ENCODE data around the gene RET. TPM values are rescaled to one million over a fixed set of nuclear protein-coding genes. Genes with fewer than 3 reads are reported as not detected.

Gene RET
- polyA plus RNA-seq, 3 donors: 0.08 to 0.39 (median 0.14) TPM

GRCh38 chr10:43116596-43116995 is 39.7 kb downstream of the RET start:
- H3K36me3 ChIP-seq (replicated peaks in 1 of 2; ENCODE audit: control insufficient read depth in 1 of 2, insufficient read depth in 2 of 2, low read length in 2 of 2): no peaks in the 10 kb centered on the region
- no peak overlapping the region for H3K4me2 ChIP-seq (replicated peaks; ENCODE audit: extremely low read depth, low read length, poor library complexity, severe bottlenecking)
- no peak overlapping the region for H2AFZ ChIP-seq (ENCODE audit: insufficient read depth, low read depth, low read length, poor library complexity, severe bottlenecking)
- peaks cover 19 to 35% of the 10 kb centered on the region in 2 donors for H3K4me1 ChIP-seq (ENCODE audit: control insufficient read depth in 1 of 2, insufficient read depth in 2 of 2, low read length in 2 of 2)
- H3K9me3 ChIP-seq (replicated peaks in 1 of 2; ENCODE audit: control insufficient read depth in 1 of 2, insufficient read depth in 1 of 2, low read length in 2 of 2): no peaks in the 10 kb centered on the region
- no peaks in the 10 kb centered on the region for H4K20me1 ChIP-seq (ENCODE audit: insufficient read depth, low read length)
- WGBS (ENCODE audit: insufficient coverage): 91% methylated on average over 9 of the region's 10 CpGs
- peaks cover 0 to 2% (median 0%) of the 10 kb centered on the region in 7 donors for H3K9me3 Mint-ChIP-seq
- no peak overlapping the region for H3K4me3 ChIP-seq (replicated peaks in 1 of 3; ENCODE audit: low read depth in 2 of 3, low read length in 3 of 3)
- no peak overlapping the region for H3K4me3 Mint-ChIP-seq
- peaks cover 1 to 7% (median 2%) of the 10 kb centered on the region in 3 donors for H3K27me3 Mint-ChIP-seq (ENCODE audit: low read depth in 3 of 3)
- no peak overlapping the region for H3K27ac ChIP-seq (ENCODE audit: low read depth in 1 of 2, low read length in 2 of 2)
- intact Hi-C loops (cut with micrococcal nuclease): no loop called here
- peak overlapping the region in 1 of 7 donors; percentile 41 for H3K27ac Mint-ChIP-seq
- no peaks in the 10 kb centered on the region for H3K36me3 Mint-ChIP-seq
- DNase-seq: no peak
- no peak overlapping the region for H3K9ac ChIP-seq (ENCODE audit: insufficient read depth, low read length, poor library complexity, severe bottlenecking)
- no peak for TF ChIP-seq CTCF (IDR thresholded peaks at IDR 0.05)
- H3K4me1 Mint-ChIP-seq: peaks cover 31% of the 10 kb centered on the region
- H3K79me2 ChIP-seq (ENCODE audit: insufficient read depth, low read length): no peaks in the 10 kb centered on the region
- H3K27me3 ChIP-seq (ENCODE audit: control insufficient read depth in 2 of 2, insufficient read depth in 2 of 2, low read length in 2 of 2): no peaks in the 10 kb centered on the region

- H3K9ac ChIP-seq (ENCODE audit: insufficient read depth, low read length, poor library complexity, severe bottlenecking): no peak overlapping the region
- H3K4me2 ChIP-seq (replicated peaks; ENCODE audit: extremely low read depth, low read length, poor library complexity, severe bottlenecking): no peak overlapping the region
- 94% methylated on average over 6 of the region's 9 CpGs for WGBS (ENCODE audit: insufficient coverage)
- no peak for TF ChIP-seq CTCF (IDR thresholded peaks at IDR 0.05)
- H3K4me3 ChIP-seq (replicated peaks in 1 of 3; ENCODE audit: low read depth in 2 of 3, low read length in 3 of 3): no peak overlapping the region
- Mint-ChIP-seq H3K36me3 (no peaks in the 10 kb centered on the region), H3K4me3 (no peak overlapping the region), H3K27me3 (ENCODE audit: low read depth in 3 of 3) (peaks cover 1 to 7% (median 2%) of the 10 kb centered on the region in 3 donors), H3K9me3 (peaks cover 0 to 2% (median 0%) of the 10 kb centered on the region in 7 donors), H3K4me1 (peaks cover 37% of the 10 kb centered on the region), H3K27ac (peak overlapping the region in 1 of 7 donors; percentile 41)
- no peaks in the 10 kb centered on the region for H3K9me3 ChIP-seq (replicated peaks in 1 of 2; ENCODE audit: control insufficient read depth in 1 of 2, insufficient read depth in 1 of 2, low read length in 2 of 2)
- H3K36me3 ChIP-seq (replicated peaks in 1 of 2; ENCODE audit: control insufficient read depth in 1 of 2, insufficient read depth in 2 of 2, low read length in 2 of 2): no peaks in the 10 kb centered on the region
- no peak overlapping the region for H3K27ac ChIP-seq (ENCODE audit: low read depth in 1 of 2, low read length in 2 of 2)
- intact Hi-C loops (cut with micrococcal nuclease): no loop called here
- peaks cover 25 to 41% of the 10 kb centered on the region in 2 donors for H3K4me1 ChIP-seq (ENCODE audit: control insufficient read depth in 1 of 2, insufficient read depth in 2 of 2, low read length in 2 of 2)
- H2AFZ ChIP-seq (ENCODE audit: insufficient read depth, low read depth, low read length, poor library complexity, severe bottlenecking): no peak overlapping the region
- no peaks in the 10 kb centered on the region for H3K79me2 ChIP-seq (ENCODE audit: insufficient read depth, low read length)
- no peak for DNase-seq
- H4K20me1 ChIP-seq (ENCODE audit: insufficient read depth, low read length): no peaks in the 10 kb centered on the region
- no peaks in the 10 kb centered on the region for H3K27me3 ChIP-seq (ENCODE audit: control insufficient read depth in 2 of 2, insufficient read depth in 2 of 2, low read length in 2 of 2)
Measured at GRCh38 chr10:43117031-43117776, 40.3 kb downstream of the RET start.

All from CD14-positive monocyte (primary cell).